Rectal smooth muscle tissue (tissue), 1 donor: ENCODE results near the gene GCC2.
"Not testable (repeated sequence)": the region's sequence is repeated elsewhere in the genome, so short reads cannot be mapped to it uniquely, and the experiment has no call there.

Source experiments
- H3K27ac ChIP-seq: one replicate; pipeline ENCODE4 v1.7.0; 2013; ENCODE audit warnings: low read depth, low read length, inconsistent platforms
- H3K27me3 ChIP-seq: one replicate; pipeline ENCODE4 v1.7.0; 2013; ENCODE audit warnings: low read length; ENCODE audit not compliant: control insufficient read depth, insufficient read depth
- H3K36me3 ChIP-seq: one replicate; pipeline ENCODE4 v1.7.0; 2013; ENCODE audit warnings: low read length; ENCODE audit not compliant: control insufficient read depth, insufficient read depth
- H3K4me1 ChIP-seq: one replicate; pipeline ENCODE4 v1.7.0; 2013; ENCODE audit warnings: low read length; ENCODE audit not compliant: control insufficient read depth, insufficient read depth
- H3K4me3 ChIP-seq: one replicate; pipeline ENCODE4 v1.7.0; 2013; ENCODE audit warnings: low read length
- H3K9ac ChIP-seq: one replicate; pipeline ENCODE4 v1.7.0; 2013; ENCODE audit warnings: low read length

The GCC2 gene

GRCh38 chr2:108450863-108451262 is 1.9 kb downstream of the GCC2 start:
- H3K27me3 ChIP-seq: no peaks in the 10 kb centered on the region
- H3K36me3 ChIP-seq: no peaks in the 10 kb centered on the region
- no peak overlapping the region for H3K4me3 ChIP-seq
- H3K9ac ChIP-seq: no peak overlapping the region
- H3K27ac ChIP-seq: no peak overlapping the region
- peaks cover 9% of the 10 kb centered on the region for H3K4me1 ChIP-seq

GRCh38 chr2:108451976-108452375 is 3.0 kb downstream of the GCC2 start:
- H3K36me3 ChIP-seq: no peaks in the 10 kb centered on the region
- no peak overlapping the region for H3K27ac ChIP-seq
- no peak overlapping the region for H3K9ac ChIP-seq
- H3K27me3 ChIP-seq: no peaks in the 10 kb centered on the region
- H3K4me3 ChIP-seq: no peak overlapping the region
- H3K4me1 ChIP-seq: peaks cover 9% of the 10 kb centered on the region

GRCh38 chr2:108453530-108453929 is 4.5 kb downstream of the GCC2 start:
- H3K4me1 ChIP-seq, H3K4me3 ChIP-seq, H3K27ac ChIP-seq, H3K27me3 ChIP-seq, H3K9ac ChIP-seq, H3K36me3 ChIP-seq: not testable (repeated sequence)

GRCh38 chr2:108454440-108454839 is 5.4 kb downstream of the GCC2 start:
- Histone ChIP-seq H3K9ac (no peak overlapping the region), H3K27me3 (no peaks in the 10 kb centered on the region), H3K4me1 (peaks cover 3% of the 10 kb centered on the region), H3K4me3 (no peak overlapping the region), H3K36me3 (peaks cover 11% of the 10 kb centered on the region), H3K27ac (no peak overlapping the region)

- Histone ChIP-seq H3K27me3 (no peaks in the 10 kb centered on the region), H3K27ac (no peak overlapping the region), H3K9ac (no peak overlapping the region), H3K36me3 (peaks cover 12% of the 10 kb centered on the region), H3K4me1 (no peaks in the 10 kb centered on the region), H3K4me3 (no peak overlapping the region)
Observed at GRCh38 chr2:108455571-108455970, 6.6 kb downstream of the GCC2 start.

- no peak overlapping the region for H3K27ac ChIP-seq
- H3K27me3 ChIP-seq: no peaks in the 10 kb centered on the region
- H3K4me1 ChIP-seq: no peaks in the 10 kb centered on the region
- no peak overlapping the region for H3K9ac ChIP-seq
- H3K36me3 ChIP-seq: peaks cover 13% of the 10 kb centered on the region
- no peak overlapping the region for H3K4me3 ChIP-seq
Observed at GRCh38 chr2:108458082-108458481, 9.1 kb downstream of the GCC2 start.

- Histone ChIP-seq H3K27me3 (no peaks in the 10 kb centered on the region), H3K27ac (no peak overlapping the region), H3K4me1 (no peaks in the 10 kb centered on the region), H3K9ac (no peak overlapping the region), H3K36me3 (peaks cover 13% of the 10 kb centered on the region), H3K4me3 (no peak overlapping the region)
Observed at GRCh38 chr2:108459441-108459840, 10.4 kb downstream of the GCC2 start.

- Histone ChIP-seq H3K4me3 (no peak overlapping the region), H3K9ac (no peak overlapping the region), H3K36me3 (peaks cover 13% of the 10 kb centered on the region), H3K27me3 (no peaks in the 10 kb centered on the region), H3K4me1 (no peaks in the 10 kb centered on the region), H3K27ac (no peak overlapping the region)
Observed at GRCh38 chr2:108460345-108461037, 11.5 kb downstream of the GCC2 start.

GRCh38 chr2:108477099-108477498 is 28.1 kb downstream of the GCC2 start:
- Histone ChIP-seq H3K4me3 (no peak overlapping the region), H3K36me3 (peaks cover 16% of the 10 kb centered on the region), H3K4me1 (no peaks in the 10 kb centered on the region), H3K27ac (no peak overlapping the region), H3K27me3 (no peaks in the 10 kb centered on the region), H3K9ac (no peak overlapping the region)

- no peaks in the 10 kb centered on the region for H3K27me3 ChIP-seq
- no peak overlapping the region for H3K4me3 ChIP-seq
- H3K36me3 ChIP-seq: peaks cover 3% of the 10 kb centered on the region
- H3K9ac ChIP-seq: no peak overlapping the region
- H3K4me1 ChIP-seq: no peaks in the 10 kb centered on the region
- no peak overlapping the region for H3K27ac ChIP-seq
Observed at GRCh38 chr2:108485253-108485652, 36.2 kb downstream of the GCC2 start.

- H3K36me3 ChIP-seq: peaks cover 10% of the 10 kb centered on the region
- no peak overlapping the region for H3K27ac ChIP-seq
- no peak overlapping the region for H3K9ac ChIP-seq
- no peaks in the 10 kb centered on the region for H3K4me1 ChIP-seq
- H3K4me3 ChIP-seq: no peak overlapping the region
- H3K27me3 ChIP-seq: no peaks in the 10 kb centered on the region
Observed at GRCh38 chr2:108490506-108491122, 41.6 kb downstream of the GCC2 start.

GRCh38 chr2:108491848-108492247 is 42.8 kb downstream of the GCC2 start:
- no peak overlapping the region for H3K4me3 ChIP-seq
- H3K27ac ChIP-seq: no peak overlapping the region
- no peaks in the 10 kb centered on the region for H3K4me1 ChIP-seq
- H3K27me3 ChIP-seq: no peaks in the 10 kb centered on the region
- peaks cover 8% of the 10 kb centered on the region for H3K36me3 ChIP-seq
- no peak overlapping the region for H3K9ac ChIP-seq

GRCh38 chr2:108492364-108492763 is 43.4 kb downstream of the GCC2 start:
- no peak overlapping the region for H3K27ac ChIP-seq
- H3K36me3 ChIP-seq: peaks cover 8% of the 10 kb centered on the region
- no peak overlapping the region for H3K9ac ChIP-seq
- no peak overlapping the region for H3K4me3 ChIP-seq
- H3K27me3 ChIP-seq: no peaks in the 10 kb centered on the region
- no peaks in the 10 kb centered on the region for H3K4me1 ChIP-seq
